Dermis microvascular lymphatic vessel endothelial cell (primary cell): ENCODE results near the gene RAB11FIP4. TPM values are rescaled to one million over a fixed set of nuclear protein-coding genes. Genes with fewer than 3 reads are reported as not detected.
A peak's percentile ranks its signal among the peaks of the same experiment; 100 is the strongest.

ENCODE experiments used
- DNase-seq, 2 donors: peaks; one replicate each; pipeline versions ENCODE4 v3.0.0 to v3.0.0-alpha.2; 2010; ENCODE audit warnings: low read depth in 2 of 2
- total RNA-seq: library from RNA; depleted of rRNA; stranded (reverse); fragments of >200 nt; gene quantifications from 2 replicates; pipeline ENCODE4 v1.2.1, GENCODE V29; 2014

RAB11FIP4 gene
- total RNA-seq, 1 donor from 2014 or later: not detected

- DNase-seq: no peak
These were observed 4.9 kb upstream of the RAB11FIP4 start for GRCh38 chr17:31386542-31387075.

GRCh38 chr17:31387438-31387837, 4.0 kb upstream of the RAB11FIP4 start:
- no peak for DNase-seq

GRCh38 chr17:31388351-31388750, 3.1 kb upstream of the RAB11FIP4 start:
- DNase-seq: no peak

GRCh38 chr17:31388770-31389656, 2.5 kb upstream of the RAB11FIP4 start:
- DNase-seq: peak in 1 of 2 donors; percentile 35

GRCh38 chr17:31389657-31390381, 1.7 kb upstream of the RAB11FIP4 start:
- DNase-seq: no peak

GRCh38 chr17:31390426-31390747, 1.1 kb upstream of the RAB11FIP4 start:
- DNase-seq: no peak

GRCh38 chr17:31390748-31391495, 553 bp upstream of the RAB11FIP4 start:
- no peak for DNase-seq

GRCh38 chr17:31392002-31392855, 754 bp downstream of the RAB11FIP4 start:
- DNase-seq: no peak

GRCh38 chr17:31392856-31393748, 1.6 kb downstream of the RAB11FIP4 start:
- DNase-seq: no peak

GRCh38 chr17:31393749-31394146, 2.3 kb downstream of the RAB11FIP4 start:
- DNase-seq: no peak

GRCh38 chr17:31394544-31394943, 3.1 kb downstream of the RAB11FIP4 start:
- DNase-seq: peak; percentile 45 to 73

- DNase-seq: no peak
These were observed 5.9 kb downstream of the RAB11FIP4 start for GRCh38 chr17:31397256-31397939.

- no peak for DNase-seq
These were observed 7.2 kb downstream of the RAB11FIP4 start for GRCh38 chr17:31398381-31399311.

- DNase-seq: no peak
These were observed 9.0 kb downstream of the RAB11FIP4 start for GRCh38 chr17:31400481-31400950.

GRCh38 chr17:31401456-31402254, 10.2 kb downstream of the RAB11FIP4 start:
- DNase-seq: no peak

GRCh38 chr17:31404028-31404949, 12.8 kb downstream of the RAB11FIP4 start:
- no peak for DNase-seq
